ENCODE measurements around the gene GJA1. TPM values are rescaled to one million over a fixed set of nuclear protein-coding genes. Genes with fewer than 3 reads are reported as not detected.

Gene GJA1
- total and polyA plus RNA-seq, 5 donors, result 101 to 217 (median 145) TPM

DNA sequence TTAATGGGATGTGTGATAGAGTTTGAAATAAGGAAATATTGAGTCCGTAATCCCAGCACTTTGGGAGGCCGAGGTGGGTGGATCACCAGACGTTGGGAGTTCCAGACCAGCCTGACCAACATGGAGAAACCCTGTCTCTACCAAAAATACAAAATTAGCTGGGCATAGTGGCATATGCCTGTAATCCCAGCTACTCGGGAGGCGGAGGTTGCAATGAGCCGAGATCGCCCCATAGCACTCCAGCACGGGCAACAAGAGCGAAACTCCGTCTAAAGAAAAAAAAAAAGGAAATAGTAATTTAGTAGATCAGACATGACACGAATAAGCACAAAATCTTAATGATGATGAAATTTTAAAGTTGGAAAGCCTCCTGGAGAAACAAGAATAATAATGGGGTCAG, 14.8 kb downstream of the GJA1 start:
- Histone ChIP-seq H3K9me3 (ENCODE audit: control insufficient read depth, low read length) (no peaks in the 10 kb centered on the region), H3K4me3 (ENCODE audit: low read length) (no peak overlapping the region), H3K4me1 (ENCODE audit: control insufficient read depth, insufficient read depth, low read length) (peaks cover 1% of the 10 kb centered on the region), H3K27me3 (ENCODE audit: control insufficient read depth, insufficient read depth) (no peaks in the 10 kb centered on the region), H3K27ac (ENCODE audit: low read length) (no peak overlapping the region)
- WGBS, result 92% methylated on average over 11 of the region's 11 CpGs
- ATAC-seq (no peak), DNase-seq (no peak)
- intact Hi-C loops (cut with DNase I), result no loop called here

DNA sequence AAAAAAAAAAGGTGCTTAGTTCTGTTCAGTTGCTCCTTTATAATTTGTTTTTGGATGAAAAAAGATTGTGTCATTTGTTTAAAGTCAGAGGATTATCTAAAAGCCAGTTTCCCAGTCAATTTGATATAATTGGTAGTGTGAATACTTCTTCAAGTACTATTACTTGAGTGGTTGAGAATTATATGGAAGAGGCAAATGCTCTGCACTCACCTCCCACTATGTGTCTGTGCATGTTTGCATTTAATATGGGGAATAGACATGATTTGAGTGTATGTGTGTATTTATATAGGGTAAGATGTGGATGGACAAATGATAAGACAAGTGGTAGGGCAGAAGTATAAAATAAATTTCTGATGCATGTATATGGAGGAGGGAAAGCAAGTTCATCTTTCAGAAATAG, 15.8 kb downstream of the GJA1 start:
- Histone ChIP-seq H3K27me3 (ENCODE audit: control insufficient read depth, insufficient read depth) (no peaks in the 10 kb centered on the region), H3K27ac (ENCODE audit: low read length) (no peak overlapping the region), H3K4me1 (ENCODE audit: control insufficient read depth, insufficient read depth, low read length) (peaks cover 1% of the 10 kb centered on the region), H3K9me3 (ENCODE audit: control insufficient read depth, low read length) (no peaks in the 10 kb centered on the region), H3K4me3 (ENCODE audit: low read length) (no peak overlapping the region)
- no peak for DNase-seq
- ATAC-seq, result no peak
- intact Hi-C loops (cut with DNase I), result no loop called here

GRCh38 chr6:121453191-121453590, 17.7 kb downstream of the GJA1 start:
- 86% methylated on average over 5 of the region's 5 CpGs for WGBS
- Histone ChIP-seq H3K9me3 (ENCODE audit: control insufficient read depth, low read length) (no peaks in the 10 kb centered on the region), H3K27me3 (ENCODE audit: control insufficient read depth, insufficient read depth) (no peaks in the 10 kb centered on the region), H3K27ac (ENCODE audit: low read length) (no peak overlapping the region), H3K4me1 (ENCODE audit: control insufficient read depth, insufficient read depth, low read length) (no peaks in the 10 kb centered on the region), H3K4me3 (ENCODE audit: low read length) (no peak overlapping the region)
- intact Hi-C loops (cut with DNase I), result no loop called here
- DNase-seq (no peak), ATAC-seq (no peak)

DNA sequence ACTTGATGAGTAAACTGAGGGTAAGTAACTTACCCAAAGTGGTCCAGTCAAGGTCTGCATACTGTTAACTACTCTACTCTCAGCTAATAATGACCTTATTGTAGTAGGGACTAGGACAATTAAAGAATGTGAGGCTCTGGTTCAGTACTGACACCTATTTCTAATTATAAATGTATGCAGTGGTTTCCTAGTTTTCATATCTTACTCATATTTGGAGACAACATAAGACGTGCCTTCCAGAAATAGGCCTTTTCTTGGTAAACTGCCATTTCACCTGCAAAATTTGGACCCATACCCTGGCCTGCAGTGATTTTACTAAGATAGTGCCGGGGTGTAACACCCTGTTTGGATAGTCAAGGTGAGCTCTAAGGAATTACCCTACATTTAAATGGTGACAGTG, 24.7 kb downstream of the GJA1 start:
- H3K27me3 ChIP-seq (ENCODE audit: control insufficient read depth, insufficient read depth), result no peaks in the 10 kb centered on the region
- H3K4me1 ChIP-seq (ENCODE audit: control insufficient read depth, insufficient read depth, low read length), result no peaks in the 10 kb centered on the region
- WGBS, result 62% methylated on average over 2 of the region's 2 CpGs
- ATAC-seq (no peak), DNase-seq (no peak)
- intact Hi-C loops (cut with DNase I), result no loop called here
- no peak overlapping the region for H3K27ac ChIP-seq (ENCODE audit: low read length)
- H3K4me3 ChIP-seq (ENCODE audit: low read length), result no peak overlapping the region
- no peaks in the 10 kb centered on the region for H3K9me3 ChIP-seq (ENCODE audit: control insufficient read depth, low read length)

DNA sequence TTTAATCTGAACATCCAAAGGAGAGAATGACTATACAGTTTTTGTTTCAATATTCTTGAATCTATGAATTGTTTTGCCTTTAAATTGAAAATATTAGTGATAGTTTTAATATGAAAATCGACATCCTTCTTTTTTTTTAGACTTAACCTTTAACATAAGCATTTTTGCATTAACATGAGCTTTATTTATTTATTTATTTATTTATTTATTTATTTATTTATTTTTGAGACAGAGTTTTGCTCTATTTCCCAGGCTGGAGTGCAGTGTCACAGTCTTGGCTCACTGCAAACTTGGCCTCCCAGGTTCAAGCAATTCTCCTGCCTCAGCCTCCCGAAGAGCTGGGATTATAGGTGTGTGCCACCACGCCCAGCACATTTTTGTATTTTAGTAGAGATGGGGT, 27.6 kb downstream of the GJA1 start:
- H3K9me3 ChIP-seq (ENCODE audit: control insufficient read depth, low read length), result no peaks in the 10 kb centered on the region
- no peak overlapping the region for H3K4me3 ChIP-seq (ENCODE audit: low read length)
- DNase-seq (no peak), ATAC-seq (no peak)
- 93% methylated on average over 3 of the region's 3 CpGs for WGBS
- H3K27me3 ChIP-seq (ENCODE audit: control insufficient read depth, insufficient read depth), result no peaks in the 10 kb centered on the region
- H3K27ac ChIP-seq (ENCODE audit: low read length), result no peak overlapping the region
- H3K4me1 ChIP-seq (ENCODE audit: control insufficient read depth, insufficient read depth, low read length), result no peaks in the 10 kb centered on the region
- intact Hi-C loops (cut with DNase I), result no loop called here

GRCh38 chr6:121465101-121465500, 29.7 kb downstream of the GJA1 start:
- intact Hi-C loops (cut with DNase I), result no loop called here
- 92% methylated on average over 6 of the region's 6 CpGs for WGBS
- Histone ChIP-seq H3K9me3 (ENCODE audit: control insufficient read depth, low read length) (no peaks in the 10 kb centered on the region), H3K27me3 (ENCODE audit: control insufficient read depth, insufficient read depth) (no peaks in the 10 kb centered on the region), H3K4me3 (ENCODE audit: low read length) (no peak overlapping the region), H3K4me1 (ENCODE audit: control insufficient read depth, insufficient read depth, low read length) (no peaks in the 10 kb centered on the region), H3K27ac (ENCODE audit: low read length) (no peak overlapping the region)
- no peak for DNase-seq
- ATAC-seq, result no peak

GRCh38 chr6:121479486-121480098, 44.1 kb downstream of the GJA1 start:
- Histone ChIP-seq H3K27me3 (ENCODE audit: control insufficient read depth, insufficient read depth) (no peaks in the 10 kb centered on the region), H3K27ac (ENCODE audit: low read length) (no peak overlapping the region), H3K9me3 (ENCODE audit: control insufficient read depth, low read length) (no peaks in the 10 kb centered on the region), H3K4me1 (ENCODE audit: control insufficient read depth, insufficient read depth, low read length) (no peaks in the 10 kb centered on the region), H3K4me3 (ENCODE audit: low read length) (no peak overlapping the region)
- ATAC-seq, result no peak
- no peak for DNase-seq
- WGBS, result 93% methylated on average over 21 of the region's 21 CpGs
- intact Hi-C loops (cut with DNase I), result no loop called here

GRCh38 chr6:121480099-121480713, 44.8 kb downstream of the GJA1 start:
- Histone ChIP-seq H3K4me3 (ENCODE audit: low read length) (no peak overlapping the region), H3K27ac (ENCODE audit: low read length) (no peak overlapping the region), H3K4me1 (ENCODE audit: control insufficient read depth, insufficient read depth, low read length) (no peaks in the 10 kb centered on the region), H3K27me3 (ENCODE audit: control insufficient read depth, insufficient read depth) (no peaks in the 10 kb centered on the region), H3K9me3 (ENCODE audit: control insufficient read depth, low read length) (no peaks in the 10 kb centered on the region)
- 92% methylated on average over 18 of the region's 18 CpGs for WGBS
- ATAC-seq, result no peak
- intact Hi-C loops (cut with DNase I), result no loop called here
- DNase-seq, result no peak

GRCh38 chr6:121482004-121482693, 46.7 kb downstream of the GJA1 start:
- DNase-seq (no peak), ATAC-seq (no peak)
- H3K27me3 ChIP-seq (ENCODE audit: control insufficient read depth, insufficient read depth), result no peaks in the 10 kb centered on the region
- no peak overlapping the region for H3K4me3 ChIP-seq (ENCODE audit: low read length)
- H3K9me3 ChIP-seq (ENCODE audit: control insufficient read depth, low read length), result no peaks in the 10 kb centered on the region
- H3K4me1 ChIP-seq (ENCODE audit: control insufficient read depth, insufficient read depth, low read length), result no peaks in the 10 kb centered on the region
- intact Hi-C loops (cut with DNase I), result no loop called here
- WGBS, result 77% methylated on average over 6 of the region's 6 CpGs
- no peak overlapping the region for H3K27ac ChIP-seq (ENCODE audit: low read length)

- ATAC-seq (no peak), DNase-seq (no peak)
- Histone ChIP-seq H3K4me3 (ENCODE audit: low read length) (no peak overlapping the region), H3K4me1 (ENCODE audit: control insufficient read depth, insufficient read depth, low read length) (no peaks in the 10 kb centered on the region), H3K27ac (ENCODE audit: low read length) (no peak overlapping the region), H3K27me3 (ENCODE audit: control insufficient read depth, insufficient read depth) (no peaks in the 10 kb centered on the region), H3K9me3 (ENCODE audit: control insufficient read depth, low read length) (no peaks in the 10 kb centered on the region)
- intact Hi-C loops (cut with DNase I), result no loop called here
Measured at GRCh38 chr6:121482751-121483150, 47.3 kb downstream of the GJA1 start.

GRCh38 chr6:121485359-121485811, 49.9 kb downstream of the GJA1 start:
- Histone ChIP-seq H3K9me3 (ENCODE audit: control insufficient read depth, low read length) (no peaks in the 10 kb centered on the region), H3K27ac (ENCODE audit: low read length) (no peak overlapping the region), H3K27me3 (ENCODE audit: control insufficient read depth, insufficient read depth) (no peaks in the 10 kb centered on the region), H3K4me1 (ENCODE audit: control insufficient read depth, insufficient read depth, low read length) (no peaks in the 10 kb centered on the region), H3K4me3 (ENCODE audit: low read length) (no peak overlapping the region)
- intact Hi-C loops (cut with DNase I), result no loop called here
- WGBS, result 40% methylated on average over 2 of the region's 2 CpGs
- no peak for ATAC-seq
- DNase-seq, result no peak

Data from right cardiac atrium (tissue), 5 donors.